ENCODE measurements around the gene ODAD2.

ODAD2 gene

DNA sequence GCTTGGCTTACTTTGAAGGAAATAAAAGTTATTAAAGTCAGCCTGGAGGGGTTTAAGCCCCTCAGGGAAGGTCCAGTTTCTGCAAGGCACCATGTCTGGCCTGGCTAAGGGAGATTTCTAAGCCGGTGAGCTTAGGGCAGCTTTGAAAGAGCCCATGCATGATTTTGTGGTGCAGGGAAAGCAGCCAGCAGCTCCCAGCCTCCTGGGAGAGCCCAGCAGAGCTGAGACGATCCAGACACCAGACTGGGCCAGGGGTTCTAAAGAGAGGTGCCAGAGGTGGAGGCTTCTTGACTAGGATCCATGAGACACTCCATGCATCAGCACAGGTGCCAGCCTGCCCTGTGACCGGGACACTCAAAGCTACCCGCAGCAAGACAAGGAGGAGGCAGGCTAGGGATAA is 193.7 kb downstream of the ODAD2 start:
- TF ChIP-seq, protein P1, sequence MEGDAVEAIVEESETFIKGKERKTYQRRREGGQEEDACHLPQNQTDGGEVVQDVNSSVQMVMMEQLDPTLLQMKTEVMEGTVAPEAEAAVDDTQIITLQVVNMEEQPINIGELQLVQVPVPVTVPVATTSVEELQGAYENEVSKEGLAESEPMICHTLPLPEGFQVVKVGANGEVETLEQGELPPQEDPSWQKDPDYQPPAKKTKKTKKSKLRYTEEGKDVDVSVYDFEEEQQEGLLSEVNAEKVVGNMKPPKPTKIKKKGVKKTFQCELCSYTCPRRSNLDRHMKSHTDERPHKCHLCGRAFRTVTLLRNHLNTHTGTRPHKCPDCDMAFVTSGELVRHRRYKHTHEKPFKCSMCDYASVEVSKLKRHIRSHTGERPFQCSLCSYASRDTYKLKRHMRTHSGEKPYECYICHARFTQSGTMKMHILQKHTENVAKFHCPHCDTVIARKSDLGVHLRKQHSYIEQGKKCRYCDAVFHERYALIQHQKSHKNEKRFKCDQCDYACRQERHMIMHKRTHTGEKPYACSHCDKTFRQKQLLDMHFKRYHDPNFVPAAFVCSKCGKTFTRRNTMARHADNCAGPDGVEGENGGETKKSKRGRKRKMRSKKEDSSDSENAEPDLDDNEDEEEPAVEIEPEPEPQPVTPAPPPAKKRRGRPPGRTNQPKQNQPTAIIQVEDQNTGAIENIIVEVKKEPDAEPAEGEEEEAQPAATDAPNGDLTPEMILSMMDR (IDR thresholded peaks at IDR 0.05): no peak
- H3K4me3 ChIP-seq: no peak overlapping the region
- DNase-seq (ENCODE audit: low spot score): no peak
- H3K27ac ChIP-seq: peak overlapping the region; percentile 38 to 41

DNA sequence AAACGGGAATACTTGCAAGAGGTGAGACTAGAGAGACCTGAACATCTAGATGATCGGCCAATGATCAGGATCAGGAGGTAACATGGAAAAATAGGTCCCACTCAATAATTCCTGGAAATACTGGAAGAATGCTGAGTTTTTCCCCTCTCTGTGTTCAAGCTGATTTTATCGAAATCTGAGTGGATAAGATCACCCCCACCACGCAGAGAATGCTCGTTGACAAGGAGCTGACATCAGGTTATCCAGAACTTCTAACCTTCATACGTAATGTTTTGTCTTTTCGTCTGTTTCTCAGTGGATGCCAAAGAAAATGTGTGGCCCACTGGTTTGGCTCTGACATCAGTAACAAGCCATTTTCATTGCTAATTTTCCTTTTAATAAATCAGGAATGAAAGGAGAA is 194.7 kb downstream of the ODAD2 start:
- H3K27ac ChIP-seq: peak overlapping the region in 1 of 2 donors; percentile 26
- no peak for DNase-seq (ENCODE audit: low spot score)
- H3K4me3 ChIP-seq: no peak overlapping the region
- TF ChIP-seq, protein P1 (IDR thresholded peaks at IDR 0.05): no peak

DNA sequence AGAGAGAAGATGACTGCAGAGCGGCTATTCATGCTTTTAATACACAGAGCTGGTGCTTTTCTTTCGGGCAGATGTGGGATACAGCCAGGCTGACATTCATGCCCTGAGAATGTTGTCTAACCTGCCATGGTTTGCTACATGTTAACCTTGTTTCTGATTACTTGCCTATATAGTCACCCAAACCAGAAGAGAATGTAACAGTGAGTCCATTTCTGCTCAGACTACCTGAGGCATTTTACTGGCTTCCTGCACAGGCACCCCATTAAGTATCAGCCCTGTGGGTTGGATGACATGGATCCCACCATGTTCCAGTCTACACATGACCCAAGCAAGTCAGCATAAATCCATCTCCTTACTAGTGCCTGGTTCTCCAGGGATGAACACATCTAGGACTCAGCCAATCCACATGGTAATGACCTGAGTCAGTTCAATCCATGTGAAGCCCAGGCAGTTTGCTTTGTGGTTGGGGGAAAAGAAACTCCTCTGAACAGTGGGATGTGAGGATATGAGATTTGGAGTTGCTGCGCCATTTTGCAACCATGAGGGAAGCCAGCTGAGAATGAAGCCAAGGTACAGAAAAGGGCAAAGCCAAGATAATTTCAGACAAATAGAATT is 197.6 kb downstream of the ODAD2 start:
- H3K4me3 ChIP-seq: no peak overlapping the region
- no peak for DNase-seq (ENCODE audit: low spot score)
- TF ChIP-seq, protein P1 (IDR thresholded peaks at IDR 0.05): no peak
- no peak overlapping the region for H3K27ac ChIP-seq

DNA sequence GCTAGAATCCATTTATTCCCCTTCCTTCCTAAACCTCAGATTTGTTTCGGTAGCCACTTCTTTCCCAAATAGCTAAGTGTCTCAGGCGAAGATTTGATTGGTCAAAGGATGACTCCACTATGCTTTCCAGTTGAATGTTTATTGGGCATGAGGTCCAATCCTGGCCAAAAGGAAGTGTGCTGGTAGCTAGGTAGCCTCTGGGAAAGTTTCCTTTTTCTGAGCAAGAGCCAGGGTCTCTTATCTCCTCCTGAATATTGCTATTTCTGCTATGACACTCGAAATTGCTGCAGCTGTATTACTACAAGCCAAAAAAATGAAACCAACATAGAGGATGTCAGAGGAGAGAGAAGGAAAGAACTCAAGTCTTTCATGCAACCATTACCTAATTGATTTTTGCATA is 199.8 kb downstream of the ODAD2 start:
- DNase-seq (ENCODE audit: low spot score): no peak
- Histone ChIP-seq H3K27ac (no peak overlapping the region), H3K4me3 (no peak overlapping the region)
- TF ChIP-seq, protein P1 (IDR thresholded peaks at IDR 0.05): no peak

DNA sequence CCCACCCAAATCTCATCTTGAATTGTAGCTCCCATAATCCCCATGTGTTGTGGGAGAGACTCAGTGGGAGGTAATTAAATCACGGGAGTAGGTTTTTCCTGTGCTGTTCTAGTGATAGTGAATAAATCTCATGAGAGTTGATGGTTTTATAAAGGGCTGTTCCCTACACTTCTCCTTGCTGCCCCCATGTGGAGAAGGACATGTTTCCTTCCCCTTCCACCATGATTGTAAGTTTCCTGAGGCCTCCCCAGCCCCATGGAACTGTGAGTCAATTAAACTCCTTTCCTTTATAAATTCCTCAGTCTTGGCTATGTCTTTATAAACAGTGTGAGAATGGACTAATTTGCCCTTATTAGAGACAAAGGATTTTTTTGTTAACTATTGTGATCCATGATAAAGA is 204.7 kb downstream of the ODAD2 start:
- Histone ChIP-seq H3K27ac (no peak overlapping the region), H3K4me3 (no peak overlapping the region)
- no peak for DNase-seq (ENCODE audit: low spot score)
- TF ChIP-seq, protein P1 (IDR thresholded peaks at IDR 0.05): no peak

DNA sequence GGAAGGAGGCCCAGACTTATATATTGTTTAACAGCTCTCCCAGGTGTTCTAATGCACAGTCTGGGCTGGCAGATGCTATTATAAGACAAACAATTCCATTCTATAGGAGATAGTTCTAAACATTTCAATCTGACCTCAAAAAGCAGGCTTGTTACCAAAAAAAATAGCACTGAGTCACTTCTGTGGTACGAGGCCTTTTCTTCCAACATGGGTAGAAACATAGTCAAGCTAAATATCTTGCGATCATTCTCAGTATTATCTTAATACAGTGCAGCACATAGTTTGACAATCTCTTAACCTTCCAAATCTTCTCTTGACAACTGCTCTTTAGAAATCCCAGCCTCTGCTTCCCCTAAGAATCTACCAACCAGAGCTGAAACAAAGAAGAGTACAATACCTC is 206.7 kb downstream of the ODAD2 start:
- peak overlapping the region in 1 of 2 donors; percentile 59 for H3K27ac ChIP-seq
- no peak overlapping the region for H3K4me3 ChIP-seq
- no peak for DNase-seq (ENCODE audit: low spot score)
- TF ChIP-seq, protein P1 (IDR thresholded peaks at IDR 0.05): no peak

DNA sequence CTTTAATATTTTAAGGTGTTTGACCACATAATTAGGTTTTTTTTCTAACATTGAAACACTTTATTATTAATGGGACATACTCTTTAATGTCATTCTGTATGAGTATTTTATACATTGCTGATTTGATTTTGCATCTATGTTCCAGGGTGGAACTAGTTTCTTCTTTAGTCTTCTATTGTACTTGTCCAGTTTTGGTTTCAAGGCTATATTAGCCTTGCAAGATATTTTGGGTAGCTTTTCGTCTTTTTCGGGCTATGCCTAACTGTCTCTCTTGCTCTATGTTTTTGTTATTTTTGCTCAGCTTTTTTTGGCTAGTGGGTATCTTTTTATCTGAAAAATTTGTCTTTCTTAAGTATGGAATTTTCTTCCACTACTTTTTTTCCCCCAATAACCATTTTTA is 214.6 kb downstream of the ODAD2 start:
- no peak for DNase-seq (ENCODE audit: low spot score)
- Histone ChIP-seq H3K27ac (peak overlapping the region; percentile 11 to 72), H3K4me3 (peak overlapping the region; percentile 10)
- TF ChIP-seq, protein P1 (IDR thresholded peaks at IDR 0.05): no peak

Data from coronary artery (tissue), 2 donors.